K562 (cell line): ENCODE results near the gene GNAT2. TPM values are rescaled to one million over a fixed set of nuclear protein-coding genes. Genes with fewer than 3 reads are reported as not detected.
A peak's percentile ranks its signal among the peaks of the same experiment; 100 is the strongest.

Source experiments
- DIDO1 ChIP-seq: fragments of 450-650 bp; IDR thresholded peaks from 2 replicates; pipeline ENCODE4 v1.6.1; 2016; ENCODE audit warnings: low read depth, missing biosample characterization, missing genetic modification characterization
- DPF2 ChIP-seq: fragments of 450-650 bp; IDR thresholded peaks from 2 replicates; pipeline ENCODE4 v1.6.1; 2016
- KDM1A ChIP-seq, 2 experiments: fragments of 450-650 bp; IDR thresholded peaks; 2 replicates each; pipeline ENCODE4 v1.6.1; 2016; ENCODE audit warnings: mild to moderate bottlenecking in 2 of 2
- NRF1 ChIP-seq, 2 experiments: fragments of 450-650 bp; IDR thresholded peaks in 1 of 2; conservative IDR thresholded peaks in 1 of 2; 2 replicates each; pipeline ENCODE4 v1.6.1; 2014; ENCODE audit warnings: mild to moderate bottlenecking in 2 of 2
- POLR2G ChIP-seq: fragments of 200-400 bp; formaldehyde crosslinking; IDR thresholded peaks from 2 replicates; pipeline ENCODE4 v1.6.1; 2017; ENCODE audit warnings: low read depth, mild to moderate bottlenecking, antibody characterized with exemption, low read length, moderate library complexity
- REST ChIP-seq, 2 experiments: fragments of 450-650 bp; formaldehyde crosslinking in 1 of 2; IDR thresholded peaks; 2 replicates each; pipeline versions ENCODE4 v1.4.0 to v1.6.1; 2014 to 2020; ENCODE audit warnings: mild to moderate bottlenecking in 2 of 2, borderline replicate concordance in 1 of 2, low read depth in 1 of 2
- SRF ChIP-seq, 2 experiments: fragments of 250-450, 450-650 bp in 1 of 2; sonication (Bioruptor Pico) in 1 of 2; sonication (generic) in 1 of 2; formaldehyde crosslinking; IDR thresholded peaks; 2 replicates each; pipeline versions ENCODE4 v1.5.0 to v1.5.1; 2020 to 2022; ENCODE audit warnings: mild to moderate bottlenecking in 1 of 2, missing genetic modification reagents in 1 of 2
- TEAD4 ChIP-seq, 2 experiments: sonication (generic) in 1 of 2; formaldehyde crosslinking in 1 of 2; IDR thresholded peaks; 2 replicates each; pipeline versions ENCODE4 v1.6.1 to v1.8.0; 2012 to 2022; ENCODE audit warnings: borderline replicate concordance in 1 of 2, inconsistent platforms in 1 of 2, low read length in 1 of 2, mild to moderate bottlenecking in 1 of 2, missing genetic modification reagents in 1 of 2
- TRIM28 ChIP-seq: fragments of 450-650 bp; IDR thresholded peaks from 2 replicates; pipeline ENCODE4 v1.6.1; 2017
- ZBTB33 ChIP-seq: sonication (generic); formaldehyde crosslinking; IDR thresholded peaks from 2 replicates; pipeline ENCODE4 v1.8.1; 2023; ENCODE audit warnings: mild to moderate bottlenecking, missing genetic modification reagents
- ZNF740 ChIP-seq, 3 experiments: fragments of 200-800 bp in 1 of 3; sonication (Bioruptor generic) in 1 of 3; sonication (generic) in 1 of 3; formaldehyde crosslinking in 1 of 3; IDR thresholded peaks; 2 replicates each; pipeline versions ENCODE4 v1.6.1 to v1.8.0; 2016 to 2022; ENCODE audit warnings: mild to moderate bottlenecking in 2 of 3, missing compliant biosample characterization in 2 of 3, missing genetic modification characterization in 2 of 3, missing genetic modification reagents in 1 of 3
- polyA plus RNA-seq, 8 experiments: library from polyadenylated mRNA; depleted of rRNA in 4 of 8; stranded (reverse) in 5 of 8; unstranded in 3 of 8; fragments of >200 nt; fragmentation: Nextera tagmentation in 2 of 8; fragmentation: Illumina TruSeq in 1 of 8; extraction: Ambion mirVana in 2 of 8; extraction: Trizol in 1 of 8; gene quantifications; 2 replicates each; pipeline versions ENCODE4 v1.2.1 to v1.2.3, GENCODE V29; 2011 to 2014; ENCODE audit warnings: inconsistent platforms in 1 of 8, missing spikeins in 1 of 8
- total RNA-seq, 7 experiments: library from RNA; depleted of rRNA in 6 of 7; stranded (reverse); fragments of >200 nt in 6 of 7; fragmentation: Illumina TruSeq in 2 of 7; extraction: Trizol in 2 of 7; gene quantifications; 2 replicates each; pipeline versions ENCODE4 v1.2.1 to v1.2.3, GENCODE V29; 2011 to 2021; ENCODE audit warnings: low replicate concordance in 1 of 7

The GNAT2 gene
- total and polyA plus RNA-seq, 9 of the 15 experiments (the other 6 are each of a cell fraction or from before 2014, with no cell fraction given), result 0.06 to 0.52 (median 0.24) TPM; not detected in 1

- peak; percentile 75 for TF ChIP-seq ZBTB33 (CRISPR knock-in tag)
- TF ChIP-seq TEAD4 (IDR thresholded peaks at IDR 0.05; ENCODE audit: low read length), result no peak
- TF ChIP-seq TEAD4 (CRISPR knock-in tag; IDR thresholded peaks at IDR 0.05; ENCODE audit: borderline replicate concordance), result no peak
- no peak for TF ChIP-seq REST (IDR thresholded peaks at IDR 0.05; ENCODE audit: borderline replicate concordance)
- TF ChIP-seq REST (CRISPR knock-in tag; IDR thresholded peaks at IDR 0.05; ENCODE audit: low read depth), result no peak
- TF ChIP-seq POLR2G, result 0 out of 2 replicates have a peak, but pooled peaks have one; percentile 6
- TF ChIP-seq SRF (CRISPR knock-in tag; IDR thresholded peaks at IDR 0.05), result no peak
- no peak for TF ChIP-seq NRF1 (conservative IDR thresholded peaks at IDR 0.05 in 1 of 2, IDR thresholded peaks at IDR 0.05 in 1 of 2)
- no peak for TF ChIP-seq DPF2
- no peak for TF ChIP-seq TRIM28
- TF ChIP-seq DIDO1 (tag), result no peak
- TF ChIP-seq ZNF740 (CRISPR knock-in tag; IDR thresholded peaks at IDR 0.05), result peak; percentile 10; the same call in 1 of the 2 replicates
- no peak for TF ChIP-seq ZNF740 (tag; IDR thresholded peaks at IDR 0.05)
- no peak for TF ChIP-seq KDM1A (IDR thresholded peaks at IDR 0.05)
Measured at GRCh38 chr1:109630898-109631512, 11.6 kb upstream of the GNAT2 start (continued).
